DMS 273 (cell line): Measurements from ENCODE around the gene UGT1A3.
"Not testable (repeated sequence)": the region's sequence is repeated elsewhere in the genome, so short reads cannot be mapped to it uniquely, and the experiment has no call there.

Experiments used
- DNase-seq: peaks from one replicate; lab custom pipeline; 2025; ENCODE audit not compliant: unreplicated experiment; lab: John Stamatoyannopoulos, UW

Gene UGT1A3

GRCh38 chr2:233728723-233729301 lies at the start of gene UGT1A3:
Gene UGT1A3 (plus strand): TSS chr2:233729042. CDS start chr2:233729127, 85 bp downstream.
- DNase-seq = no peak

GRCh38 chr2:233679196-233679595 lies 49.6 kb upstream of the UGT1A3 start:
- no peak for DNase-seq

- DNase-seq = no peak
Measured at GRCh38 chr2:233680361-233681045, 48.3 kb upstream of the UGT1A3 start.

GRCh38 chr2:233681521-233682099 lies 47.2 kb upstream of the UGT1A3 start, which contains the start of gene UGT1A7:
Gene UGT1A7 (plus strand): TSS chr2:233681901. CDS start chr2:233681938, 37 bp downstream.
- DNase-seq = no peak

GRCh38 chr2:233684640-233685039 lies 44.2 kb upstream of the UGT1A3 start:
- DNase-seq = no peak

- DNase-seq = no peak
Measured at GRCh38 chr2:233686928-233687327, 41.9 kb upstream of the UGT1A3 start.

GRCh38 chr2:233688341-233688740 lies 40.5 kb upstream of the UGT1A3 start:
- no peak for DNase-seq

- DNase-seq = no peak
Measured at GRCh38 chr2:233689031-233689430, 39.8 kb upstream of the UGT1A3 start.

GRCh38 chr2:233689501-233689900 lies 39.3 kb upstream of the UGT1A3 start:
- DNase-seq = peak; percentile 12

- DNase-seq = no peak
Measured at GRCh38 chr2:233690444-233690843, 38.4 kb upstream of the UGT1A3 start.

GRCh38 chr2:233691443-233692433 lies 37.1 kb upstream of the UGT1A3 start:
- no peak for DNase-seq

GRCh38 chr2:233692648-233693047 lies 36.2 kb upstream of the UGT1A3 start, which contains the start of gene UGT1A6:
Gene UGT1A6 (plus strand): TSS chr2:233692890. CDS start chr2:233693005, 115 bp downstream.
- no peak for DNase-seq

- DNase-seq = no peak
Measured at GRCh38 chr2:233693963-233694362, 34.9 kb upstream of the UGT1A3 start.

- DNase-seq = no peak
Measured at GRCh38 chr2:233698740-233699139, 30.1 kb upstream of the UGT1A3 start.

GRCh38 chr2:233699424-233700027 lies 29.3 kb upstream of the UGT1A3 start:
- no peak for DNase-seq

GRCh38 chr2:233700028-233700635 lies 28.7 kb upstream of the UGT1A3 start:
- peak; percentile 8 for DNase-seq

GRCh38 chr2:233700842-233701241 lies 28.0 kb upstream of the UGT1A3 start:
- DNase-seq = not testable (repeated sequence)

- no peak for DNase-seq
Measured at GRCh38 chr2:233702238-233702637, 26.6 kb upstream of the UGT1A3 start.

GRCh38 chr2:233705911-233706506 lies 22.8 kb upstream of the UGT1A3 start:
- no peak for DNase-seq

GRCh38 chr2:233706720-233707119 lies 22.1 kb upstream of the UGT1A3 start:
- no peak for DNase-seq
